Measurements from ENCODE around the gene MYADM.

Gene MYADM

GRCh38 chr19:53892301-53892980 is 24.8 kb downstream of the MYADM start:
- no peak for DNase-seq

- DNase-seq = no peak
Measured at GRCh38 chr19:53892981-53893325, 25.3 kb downstream of the MYADM start.

- DNase-seq = no peak
Measured at GRCh38 chr19:53894707-53895106, 27.0 kb downstream of the MYADM start.

GRCh38 chr19:53896682-53897081 is 29.0 kb downstream of the MYADM start:
- no peak for DNase-seq

GRCh38 chr19:53897459-53897858 is 29.8 kb downstream of the MYADM start:
- DNase-seq = no peak

- no peak for DNase-seq
Measured at GRCh38 chr19:53898166-53898565, 30.5 kb downstream of the MYADM start.

GRCh38 chr19:53898636-53899341 is 31.1 kb downstream of the MYADM start:
- DNase-seq = no peak

- no peak for DNase-seq
Measured at GRCh38 chr19:53900191-53900860, 32.6 kb downstream of the MYADM start.

- DNase-seq = no peak
Measured at GRCh38 chr19:53903055-53903680, 35.5 kb downstream of the MYADM start.

GRCh38 chr19:53904909-53905308 is 37.2 kb downstream of the MYADM start:
- no peak for DNase-seq

GRCh38 chr19:53905787-53906186 is 38.1 kb downstream of the MYADM start:
- DNase-seq = no peak

- no peak for DNase-seq
Measured at GRCh38 chr19:53906211-53907192, 38.8 kb downstream of the MYADM start.

- no peak for DNase-seq
Measured at GRCh38 chr19:53907193-53907581, 39.5 kb downstream of the MYADM start.

- no peak for DNase-seq
Measured at GRCh38 chr19:53907690-53908089, 40.0 kb downstream of the MYADM start.

GRCh38 chr19:53908106-53908934 is 40.6 kb downstream of the MYADM start:
- no peak for DNase-seq

GRCh38 chr19:53908935-53909415 is 41.3 kb downstream of the MYADM start, which contains the start of gene CACNG7:
TSS of gene CACNG7 (plus strand) at chr19:53909278. CDS start at chr19:53912832, 3,554 bp downstream.
- DNase-seq = no peak

GRCh38 chr19:53909471-53910169 is 41.9 kb downstream of the MYADM start:
- no peak for DNase-seq

GRCh38 chr19:53910170-53910518 is 42.5 kb downstream of the MYADM start:
- no peak for DNase-seq

GRCh38 chr19:53912653-53913052 is 45.0 kb downstream of the MYADM start:
- DNase-seq = no peak

GRCh38 chr19:53915000-53915399 is 47.3 kb downstream of the MYADM start:
- DNase-seq = no peak

- DNase-seq = no peak
Measured at GRCh38 chr19:53916004-53916403, 48.3 kb downstream of the MYADM start.
